Right lobe of liver (tissue), 4 donors: ENCODE measurements around the gene NCK2.

Experiments used
- POLR2A ChIP-seq: fragments of 450-650 bp; IDR thresholded peaks from one replicate; pipeline ENCODE4 v1.6.1; 2017; ENCODE audit warnings: antibody characterized with exemption, mild to moderate bottlenecking
- TF ChIP-seq, protein P1 (sequence below), 4 donors: fragments of 200-600 bp in 3 of 4; fragments of 450-650 bp in 1 of 4; IDR thresholded peaks; one replicate each; pipeline versions ENCODE4 v1.5.1 to v1.8.0; 2016 to 2022; ENCODE audit warnings: antibody characterized with exemption in 4 of 4, mild to moderate bottlenecking in 2 of 4
- donor health status: DM: no; HTN: no; CAD: no.
- donor health status: DM: no; HTN: no; CAD: no.
- donor health status: DM: no; HTN: yes; CAD: no.

DNA sequence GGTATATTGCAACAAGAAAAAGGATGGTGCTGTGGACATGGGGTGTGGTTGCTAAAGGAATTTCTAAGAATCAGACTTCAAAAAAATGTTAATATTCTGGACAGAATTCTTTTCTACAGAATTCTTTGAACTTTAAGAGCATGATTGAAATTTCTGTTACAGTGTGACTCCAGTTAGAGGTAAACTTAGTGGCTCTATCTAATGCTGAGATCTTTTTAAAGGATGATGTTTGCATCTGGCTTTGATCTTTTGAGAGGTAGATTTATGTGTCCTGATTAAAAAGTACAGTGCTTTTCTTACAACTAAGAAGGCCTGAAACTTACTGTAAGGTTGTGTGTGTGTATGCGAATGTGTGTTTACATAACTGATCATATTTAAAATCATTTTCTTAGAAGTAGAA lies 25.4 kb downstream of the NCK2 start:
- no peak for TF ChIP-seq POLR2A
- TF ChIP-seq, protein P1, sequence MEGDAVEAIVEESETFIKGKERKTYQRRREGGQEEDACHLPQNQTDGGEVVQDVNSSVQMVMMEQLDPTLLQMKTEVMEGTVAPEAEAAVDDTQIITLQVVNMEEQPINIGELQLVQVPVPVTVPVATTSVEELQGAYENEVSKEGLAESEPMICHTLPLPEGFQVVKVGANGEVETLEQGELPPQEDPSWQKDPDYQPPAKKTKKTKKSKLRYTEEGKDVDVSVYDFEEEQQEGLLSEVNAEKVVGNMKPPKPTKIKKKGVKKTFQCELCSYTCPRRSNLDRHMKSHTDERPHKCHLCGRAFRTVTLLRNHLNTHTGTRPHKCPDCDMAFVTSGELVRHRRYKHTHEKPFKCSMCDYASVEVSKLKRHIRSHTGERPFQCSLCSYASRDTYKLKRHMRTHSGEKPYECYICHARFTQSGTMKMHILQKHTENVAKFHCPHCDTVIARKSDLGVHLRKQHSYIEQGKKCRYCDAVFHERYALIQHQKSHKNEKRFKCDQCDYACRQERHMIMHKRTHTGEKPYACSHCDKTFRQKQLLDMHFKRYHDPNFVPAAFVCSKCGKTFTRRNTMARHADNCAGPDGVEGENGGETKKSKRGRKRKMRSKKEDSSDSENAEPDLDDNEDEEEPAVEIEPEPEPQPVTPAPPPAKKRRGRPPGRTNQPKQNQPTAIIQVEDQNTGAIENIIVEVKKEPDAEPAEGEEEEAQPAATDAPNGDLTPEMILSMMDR (IDR thresholded peaks at IDR 0.05): no peak
